ENCODE results near the gene TMX3. TPM values are rescaled to one million over a fixed set of nuclear protein-coding genes. Genes with fewer than 3 reads are reported as not detected.

Gene TMX3
- total RNA-seq, 1 experiment from 2014 or later, result 39.5 TPM

GRCh38 chr18:68701353-68701752 is 13.6 kb downstream of the TMX3 start:
- H3K9me3 Mint-ChIP-seq, result no peaks in the 10 kb centered on the region
- Histone ChIP-seq H3K4me2 (ENCODE audit: insufficient read depth, insufficient read length, low read length) (no peak overlapping the region), H3K9ac (ENCODE audit: extremely low read depth, insufficient read length, low read length) (no peak overlapping the region), H3K79me2 (ENCODE audit: insufficient read depth, low read length) (no peaks in the 10 kb centered on the region), H2BK15ac (ENCODE audit: low read depth, low read length) (no peak overlapping the region), H3T11ph (ENCODE audit: low read length) (no peak overlapping the region), H4K5ac (ENCODE audit: insufficient read length, low read depth, low read length) (no peak overlapping the region), H3K23ac (ENCODE audit: insufficient read length, low read depth, low read length) (no peak overlapping the region), H3K9me3 (ENCODE audit: control insufficient read depth, low read depth, low read length) (no peaks in the 10 kb centered on the region), H3K18ac (ENCODE audit: insufficient read length, low read depth, low read length) (no peak overlapping the region), H3K27me3 (ENCODE audit: insufficient read depth, low read length) (no peaks in the 10 kb centered on the region), H3K4me1 (ENCODE audit: insufficient read depth, low read length) (no peaks in the 10 kb centered on the region), H3K56ac (ENCODE audit: insufficient read length, low read depth, low read length) (no peak overlapping the region), H3K27ac (ENCODE audit: insufficient read length, low read depth, low read length) (no peak overlapping the region), H2BK12ac (ENCODE audit: insufficient read length, low read depth, low read length) (no peak overlapping the region), H4K20me1 (ENCODE audit: control insufficient read depth, insufficient read depth, insufficient read length) (no peaks in the 10 kb centered on the region), H2BK5ac (ENCODE audit: insufficient read length, low read length) (no peak overlapping the region), H2AFZ (ENCODE audit: low read length) (no peak overlapping the region), H2BK120ac (ENCODE audit: low read depth, low read length, poor library complexity, severe bottlenecking) (no peak overlapping the region), H2BK20ac (ENCODE audit: low read depth, low read length, poor library complexity, severe bottlenecking) (no peak overlapping the region), H2AK5ac (ENCODE audit: insufficient read length, low read length) (no peak overlapping the region), H4K91ac (ENCODE audit: insufficient read length, low read depth, low read length) (no peak overlapping the region), H3K79me1 (ENCODE audit: insufficient read depth, low read depth, low read length, poor library complexity, severe bottlenecking) (peaks cover 3% of the 10 kb centered on the region), H3K4ac (ENCODE audit: low read depth, low read length) (no peak overlapping the region), H3K23me2 (ENCODE audit: insufficient read length, low read depth, low read length, poor library complexity, severe bottlenecking) (no peaks in the 10 kb centered on the region), H3K14ac (ENCODE audit: insufficient read depth, low read length) (no peak overlapping the region), H4K8ac (replicated peaks; ENCODE audit: insufficient read length, low read depth, low read length) (no peak overlapping the region)
- H3K4me1 Mint-ChIP-seq, result no peaks in the 10 kb centered on the region
- no peak for TF ChIP-seq CTCF (conservative IDR thresholded peaks at IDR 0.05)
- H3K27ac Mint-ChIP-seq, result no peak overlapping the region
- H3K36me3 Mint-ChIP-seq (ENCODE audit: insufficient read depth in 1 of 3, low read depth in 3 of 3), result peaks cover 24 to 53% (median 48%) of the 10 kb centered on the region in 3 experiments
- no peaks in the 10 kb centered on the region for H3K27me3 Mint-ChIP-seq (ENCODE audit: low read depth)
- H3K4me3 Mint-ChIP-seq, result no peak overlapping the region
- no peak for DNase-seq
- no CpG with 5 or more reads among the region's 4 CpGs for WGBS (ENCODE audit: extremely low coverage, insufficient read length, low lambda C conversion rate)
